ENCODE results near the gene ALPK3.
A peak's percentile ranks its signal among the peaks of the same experiment; 100 is the strongest.

The ALPK3 gene

DNA sequence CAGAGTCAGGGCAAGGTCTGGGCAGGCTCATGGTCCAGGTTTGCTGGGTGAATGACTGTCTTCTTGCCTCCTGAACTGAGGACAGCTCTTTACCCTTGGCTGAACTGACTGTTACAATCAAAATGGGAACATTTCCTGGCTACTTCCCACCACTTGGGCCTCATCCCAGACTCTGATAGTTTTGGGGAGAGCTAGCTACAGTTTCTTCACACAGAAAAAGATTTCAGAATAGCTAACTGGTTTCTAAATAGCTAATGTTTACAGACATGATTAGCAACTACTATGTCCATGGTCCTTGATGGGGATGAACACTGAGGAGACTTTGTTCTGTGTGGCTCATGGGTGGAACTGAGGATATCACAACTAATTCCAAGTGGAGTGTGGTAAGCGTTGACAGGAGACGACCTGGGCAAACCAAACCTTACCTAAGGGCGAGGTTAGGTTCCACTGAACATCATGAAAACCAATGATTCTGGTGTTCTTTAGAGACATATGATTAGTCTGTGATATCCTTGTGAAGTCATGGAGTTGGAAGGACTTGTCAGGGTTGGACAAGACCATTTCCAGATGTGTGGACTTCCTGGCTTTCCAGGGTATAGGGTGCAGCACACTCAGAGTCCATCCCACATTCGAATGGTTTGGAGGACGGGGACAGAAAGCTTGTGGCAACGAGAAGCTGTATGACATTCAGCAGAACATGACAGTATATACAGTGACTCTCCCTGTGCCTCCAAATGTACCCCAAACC, 7.3 kb downstream of the ALPK3 start:
- no peak for DNase-seq

DNA sequence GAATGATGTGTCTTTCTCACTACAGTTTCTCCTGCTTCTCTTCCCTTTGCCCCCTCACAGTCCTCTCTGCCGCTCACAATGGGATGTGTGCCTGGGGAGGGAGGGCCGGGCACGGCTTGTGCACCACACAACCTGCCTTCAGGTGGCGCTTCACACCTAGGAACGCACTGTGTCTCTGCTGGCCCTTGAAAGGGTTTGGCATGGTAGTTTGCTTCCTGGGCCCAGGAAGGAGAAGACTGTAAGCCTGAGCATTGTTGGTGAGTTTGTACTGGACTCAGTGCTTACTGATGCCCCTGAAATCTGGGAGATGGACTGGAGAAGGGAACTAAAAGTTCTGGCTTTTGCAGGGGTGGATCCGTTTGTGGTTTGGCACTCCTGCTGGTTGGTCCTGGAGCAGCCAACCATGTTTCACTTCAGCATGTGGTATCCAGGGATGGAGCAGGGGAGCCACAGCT, 9.2 kb downstream of the ALPK3 start:
- DNase-seq, result no peak

DNA sequence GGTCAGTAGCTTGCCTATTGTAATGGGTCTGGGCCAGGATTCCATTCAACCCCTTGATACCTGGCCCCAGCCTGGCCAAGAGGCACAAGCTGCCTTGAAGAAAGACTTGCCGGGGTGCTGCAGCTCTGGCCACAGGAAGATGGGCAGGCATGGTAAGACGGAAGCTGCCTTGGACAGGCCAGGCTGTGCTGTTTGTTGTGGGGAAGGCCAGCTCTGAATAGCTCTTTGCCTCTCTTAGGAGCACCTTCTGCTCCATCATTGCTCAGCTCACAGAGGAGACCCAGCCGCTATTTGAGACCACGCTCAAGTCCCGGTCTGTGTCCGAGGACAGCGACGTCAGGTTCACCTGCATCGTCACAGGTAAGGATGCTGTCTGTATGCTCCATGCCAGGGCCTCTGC, 10.1 kb downstream of the ALPK3 start:
- no peak for DNase-seq

DNA sequence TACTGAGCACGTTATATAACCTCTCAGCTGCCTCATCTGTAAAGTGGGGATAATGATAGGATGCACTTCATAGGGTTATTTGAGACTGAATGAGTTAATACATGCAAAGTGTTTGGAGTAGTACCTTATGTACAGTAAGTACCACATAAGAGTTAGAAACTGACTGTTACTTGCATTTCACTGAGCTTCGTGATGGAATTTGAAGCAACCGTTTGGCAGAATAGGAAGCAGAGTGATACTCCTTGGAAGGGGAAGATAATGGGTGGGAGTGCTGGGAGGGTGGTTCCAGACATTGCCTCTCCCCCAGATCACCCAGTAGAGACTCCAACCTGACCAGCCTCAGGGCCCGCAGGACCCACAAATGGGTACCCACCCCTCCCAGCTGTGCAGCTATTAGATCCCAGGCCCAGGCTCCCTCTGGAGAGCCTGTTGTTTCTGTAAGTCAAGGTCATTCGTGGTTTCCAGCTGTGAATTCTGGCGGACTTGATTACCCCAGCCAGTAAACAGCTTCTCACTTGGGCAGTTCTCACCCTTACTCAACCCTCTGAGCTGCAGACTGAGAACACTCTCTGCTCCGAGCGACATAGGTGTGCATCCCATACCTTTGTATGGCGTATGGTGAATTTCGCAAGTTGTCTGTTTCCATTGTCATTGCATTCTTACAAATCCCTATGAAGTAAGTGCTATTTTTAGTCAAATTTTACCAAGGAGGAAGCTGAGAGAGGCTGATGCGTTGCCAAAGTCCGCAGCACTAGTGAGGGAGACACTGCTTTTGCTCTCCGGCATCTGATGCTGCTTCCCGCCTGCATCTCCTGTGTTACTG, 11.1 kb downstream of the ALPK3 start:
- no peak for DNase-seq

DNA sequence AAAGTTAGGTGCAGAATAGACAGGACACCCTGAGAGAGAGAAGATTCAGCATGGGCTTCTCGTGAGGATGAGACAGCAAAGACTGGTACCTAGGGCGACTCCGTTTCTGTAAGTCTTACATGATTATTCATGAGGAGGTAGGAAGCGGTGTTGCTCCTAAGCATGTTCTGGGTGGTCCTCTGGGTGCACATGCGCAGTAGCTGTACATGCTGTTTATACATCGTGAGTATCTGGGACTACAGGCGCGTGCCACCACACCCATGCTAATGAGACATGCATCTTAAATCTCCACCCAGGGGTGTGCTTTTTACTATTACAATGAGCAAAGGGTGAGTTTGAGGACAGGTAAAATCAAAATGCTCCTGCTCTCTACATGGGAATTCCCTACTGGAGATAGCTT, 12.3 kb downstream of the ALPK3 start:
- DNase-seq, result no peak

DNA sequence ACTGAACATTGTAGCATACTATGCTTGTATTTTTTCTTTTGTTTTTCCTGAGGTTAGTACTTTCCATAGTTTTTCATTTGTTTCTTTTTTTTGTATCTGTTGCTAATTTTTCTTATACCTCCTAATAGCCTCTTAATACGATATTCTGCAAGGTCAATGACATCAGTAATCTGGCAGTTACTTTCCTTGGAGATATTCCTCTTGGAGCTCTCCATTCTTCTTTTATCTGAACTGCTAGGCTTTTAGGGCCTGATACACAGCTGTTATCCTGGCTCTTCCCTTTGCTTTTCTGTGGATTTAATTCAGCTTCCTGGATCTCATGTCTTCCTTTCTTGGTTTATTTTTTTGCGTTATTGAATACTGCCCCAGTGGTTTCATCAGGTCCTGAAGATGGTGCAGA, 12.9 kb downstream of the ALPK3 start:
- DNase-seq, result no peak

DNA sequence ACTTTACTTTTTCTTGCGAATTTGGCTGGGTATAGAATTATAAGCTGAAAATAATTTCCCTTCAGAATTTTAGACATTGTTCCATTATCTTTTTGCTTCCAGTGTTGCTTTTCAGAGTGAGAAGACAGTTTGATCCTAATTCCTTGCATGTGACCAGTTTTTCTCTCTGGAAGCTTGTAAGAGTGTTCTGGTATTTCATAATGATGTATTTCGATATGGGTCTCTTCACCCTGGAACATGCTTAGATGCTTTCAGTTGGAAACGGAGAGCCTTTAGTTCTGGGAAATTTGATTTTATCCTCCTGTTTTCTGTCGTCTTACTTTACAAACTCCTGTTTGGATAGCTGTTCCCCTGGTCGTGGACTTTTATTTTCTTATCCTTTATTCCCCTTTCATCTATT, 13.9 kb downstream of the ALPK3 start:
- no peak for DNase-seq

DNA sequence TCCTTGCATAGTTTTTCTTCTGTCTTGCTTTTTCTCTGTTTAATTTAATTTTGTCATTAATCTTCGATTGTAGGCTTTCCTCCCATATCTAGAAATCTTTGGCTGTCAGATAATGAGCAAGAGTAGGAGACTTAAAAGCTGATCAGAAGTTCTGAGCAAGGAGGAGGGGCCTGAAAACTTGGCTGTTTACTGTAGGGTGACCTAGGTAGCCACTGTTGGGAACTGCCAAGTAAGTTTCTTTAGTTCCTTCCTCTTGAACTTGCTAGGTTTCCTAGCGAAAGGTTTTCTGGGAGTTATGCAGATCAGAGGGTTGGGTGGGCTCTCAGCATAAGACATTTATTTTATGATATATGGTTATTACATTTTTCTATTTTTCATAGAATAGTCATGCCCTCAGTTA, 14.5 kb downstream of the ALPK3 start:
- no peak for DNase-seq

DNA sequence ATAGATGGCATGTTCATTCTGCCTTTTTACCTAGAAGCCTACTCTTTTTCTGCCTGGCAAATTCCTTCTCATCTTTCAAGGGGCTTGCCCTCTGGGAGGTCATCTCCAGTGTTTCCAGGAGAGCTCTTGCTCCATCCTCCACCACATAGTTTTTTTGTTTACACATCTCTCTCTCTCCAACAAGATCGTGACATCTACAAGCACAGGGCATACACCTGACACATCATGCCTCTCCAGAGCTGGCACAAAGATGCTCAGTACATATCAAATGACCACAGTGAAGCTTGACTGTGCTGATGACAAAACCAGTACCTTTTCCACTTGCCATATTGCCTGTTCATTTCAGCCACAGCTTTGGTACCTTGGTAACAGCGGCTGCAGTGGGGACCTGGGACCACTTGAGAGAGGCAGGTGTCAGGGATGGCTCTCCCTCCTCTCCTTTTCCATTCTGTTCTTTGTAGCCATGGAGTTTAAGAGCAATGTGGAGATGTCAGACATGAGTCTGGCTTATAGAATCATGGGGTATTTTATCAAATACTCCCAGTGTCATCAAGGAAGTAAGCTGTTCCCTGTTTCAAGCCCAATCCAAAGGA, 15.4 kb downstream of the ALPK3 start:
- DNase-seq, result no peak

DNA sequence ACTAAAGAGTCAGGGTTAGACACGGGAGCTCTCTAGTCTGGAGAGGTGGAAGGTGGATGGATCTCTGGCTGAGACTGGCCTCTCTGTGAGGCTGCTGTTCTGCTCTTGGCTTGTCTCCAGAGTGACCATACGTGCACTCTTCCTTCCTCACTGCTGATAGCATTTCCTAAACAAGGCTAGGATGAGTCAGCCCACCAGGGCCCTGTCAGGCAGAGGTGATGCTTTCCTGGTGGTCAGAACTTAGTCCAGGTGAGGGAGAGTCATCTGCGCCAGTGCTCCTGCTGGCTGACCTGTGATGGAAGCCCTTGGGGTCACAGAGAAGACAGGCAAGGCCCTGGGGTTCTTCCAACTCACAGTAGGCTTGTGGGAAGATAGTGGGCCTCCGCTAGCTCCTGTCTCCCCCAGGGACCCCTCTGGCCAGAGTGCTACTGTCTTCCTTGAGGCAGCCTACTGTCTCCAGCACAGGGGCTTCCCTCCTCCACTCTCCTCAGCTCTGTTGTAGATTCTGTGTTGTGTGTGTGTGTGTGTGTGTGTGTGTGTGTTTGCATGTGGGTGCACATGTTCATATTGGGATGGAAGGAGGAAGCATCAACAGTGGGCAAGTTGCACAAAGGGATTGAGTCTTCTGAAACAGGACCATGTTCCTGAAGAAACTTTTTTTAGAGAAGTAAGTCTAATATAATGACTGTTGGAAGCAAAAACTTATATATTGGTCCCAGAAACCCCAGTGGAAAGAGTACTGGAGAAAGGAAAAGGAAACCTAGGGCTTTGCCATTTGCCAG, 16.5 kb downstream of the ALPK3 start:
- DNase-seq, result no peak

DNA sequence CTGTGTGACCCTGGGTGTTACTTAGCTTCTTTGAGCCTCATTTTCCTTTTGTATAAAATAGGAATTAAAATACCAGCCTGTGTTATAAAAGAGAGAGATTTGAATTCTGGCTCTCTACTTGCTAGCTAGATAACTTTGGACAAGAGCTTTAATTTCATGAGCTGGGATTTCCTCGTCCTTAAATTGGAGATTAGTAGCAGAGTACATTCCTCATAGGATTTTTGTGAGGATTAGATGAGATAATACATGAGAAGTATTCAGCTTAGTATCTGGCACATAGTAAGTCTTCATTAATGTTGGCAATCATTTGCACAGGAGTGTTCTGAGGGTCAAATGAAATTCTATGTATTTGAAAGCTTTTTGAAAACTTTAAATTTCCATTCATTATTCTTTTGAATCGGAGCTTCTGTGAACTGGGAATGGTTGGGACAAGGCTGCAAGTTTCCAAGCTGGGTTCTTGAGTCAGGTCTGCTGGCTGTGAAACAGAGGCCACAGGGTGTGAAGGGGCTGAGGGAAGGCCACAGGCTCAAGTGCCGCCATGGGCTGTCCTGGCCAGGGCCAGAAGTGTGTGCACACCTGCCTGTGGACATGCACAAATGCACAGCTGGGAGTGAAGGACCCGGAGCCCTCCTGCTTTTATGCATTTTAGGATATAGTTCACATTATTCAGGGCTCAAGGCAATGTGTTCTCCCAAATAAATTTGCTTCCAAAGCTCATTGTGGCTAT, 17.2 kb downstream of the ALPK3 start:
- DNase-seq, result no peak

DNA sequence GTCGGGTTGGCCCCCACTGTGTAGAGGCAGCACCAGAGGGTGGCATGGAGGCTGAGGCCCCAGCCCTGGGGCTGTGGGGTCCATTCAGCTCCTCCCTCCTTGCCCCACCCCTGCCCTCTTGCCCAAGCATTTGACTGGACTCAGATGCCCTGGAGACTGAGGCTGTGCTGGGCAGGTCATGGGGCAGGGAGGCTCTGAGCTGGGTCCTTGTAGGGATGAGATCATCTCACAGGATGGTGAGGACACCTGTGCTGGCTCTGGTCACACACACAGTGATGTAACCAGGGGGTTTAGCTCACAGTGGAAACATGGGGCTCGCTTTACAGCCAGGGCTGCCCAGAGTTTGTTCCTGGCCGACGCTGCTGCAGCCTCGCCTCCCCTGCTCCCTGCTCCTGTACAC, 17.8 kb downstream of the ALPK3 start:
- DNase-seq, result no peak

DNA sequence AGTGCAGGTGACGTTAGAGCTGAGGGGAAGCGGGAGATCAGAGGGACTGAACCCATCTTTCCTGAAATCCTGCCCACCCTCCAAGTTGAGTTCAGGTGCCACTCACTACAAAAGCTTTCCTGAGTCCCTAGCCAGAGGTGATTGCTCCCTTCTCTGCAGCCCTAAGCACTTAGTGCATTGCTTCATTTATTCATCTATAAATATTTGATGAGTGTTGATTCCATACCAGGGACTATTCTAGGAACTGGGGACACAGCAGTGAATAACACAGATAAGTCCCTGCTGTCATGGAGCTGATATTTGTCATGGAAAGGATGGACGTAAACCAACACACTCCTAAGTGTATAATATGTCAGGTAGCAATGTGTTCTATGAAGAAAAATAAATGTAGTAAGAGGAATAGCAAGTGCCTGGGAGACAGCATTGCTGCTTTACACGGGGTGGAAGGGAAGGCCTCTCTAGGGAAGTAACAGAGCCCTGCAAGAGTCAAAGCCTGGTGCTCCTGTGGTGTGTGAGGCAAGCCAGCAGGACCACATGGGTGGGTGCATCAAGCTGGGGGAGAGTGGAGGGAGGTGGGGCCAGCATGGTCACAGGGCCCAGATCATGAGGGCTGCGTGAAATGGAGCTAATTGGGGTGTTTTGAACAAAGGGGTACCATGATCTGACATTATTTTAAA, 18.6 kb downstream of the ALPK3 start:
- no peak for DNase-seq

DNA sequence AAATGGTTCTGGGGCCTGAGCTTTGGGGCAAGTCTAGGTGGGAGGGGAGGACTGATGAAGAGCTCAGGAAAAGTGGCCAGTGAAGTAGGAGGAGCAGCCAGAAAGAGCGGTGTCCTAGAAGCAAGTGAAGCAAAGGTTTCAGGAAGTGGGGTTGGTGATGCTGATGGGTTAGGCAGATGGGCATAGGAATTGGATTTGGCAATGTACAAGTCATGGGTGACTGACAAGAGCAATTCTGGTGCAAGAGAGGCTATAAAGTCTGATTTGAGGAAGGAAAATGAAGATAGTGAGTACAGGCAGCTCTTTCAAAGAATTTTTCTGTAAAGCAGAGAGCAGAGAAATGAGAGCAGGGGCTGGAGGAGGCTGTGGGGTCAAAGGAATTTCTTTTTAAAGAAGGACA, 19.7 kb downstream of the ALPK3 start:
- no peak for DNase-seq

DNA sequence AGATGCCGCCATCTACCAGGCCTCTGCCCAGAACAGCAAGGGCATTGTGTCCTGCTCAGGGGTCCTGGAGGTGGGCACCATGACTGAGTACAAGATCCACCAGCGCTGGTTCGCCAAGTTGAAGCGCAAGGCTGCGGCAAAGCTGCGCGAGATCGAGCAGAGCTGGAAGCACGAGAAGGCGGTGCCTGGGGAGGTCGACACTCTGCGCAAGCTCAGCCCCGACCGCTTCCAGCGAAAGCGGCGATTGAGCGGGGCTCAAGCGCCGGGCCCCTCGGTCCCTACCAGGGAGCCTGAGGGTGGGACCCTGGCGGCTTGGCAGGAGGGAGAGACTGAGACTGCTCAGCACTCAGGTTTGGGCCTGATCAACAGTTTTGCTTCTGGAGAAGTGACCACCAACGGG, 22.6 kb downstream of the ALPK3 start:
- DNase-seq, result no peak

DNA sequence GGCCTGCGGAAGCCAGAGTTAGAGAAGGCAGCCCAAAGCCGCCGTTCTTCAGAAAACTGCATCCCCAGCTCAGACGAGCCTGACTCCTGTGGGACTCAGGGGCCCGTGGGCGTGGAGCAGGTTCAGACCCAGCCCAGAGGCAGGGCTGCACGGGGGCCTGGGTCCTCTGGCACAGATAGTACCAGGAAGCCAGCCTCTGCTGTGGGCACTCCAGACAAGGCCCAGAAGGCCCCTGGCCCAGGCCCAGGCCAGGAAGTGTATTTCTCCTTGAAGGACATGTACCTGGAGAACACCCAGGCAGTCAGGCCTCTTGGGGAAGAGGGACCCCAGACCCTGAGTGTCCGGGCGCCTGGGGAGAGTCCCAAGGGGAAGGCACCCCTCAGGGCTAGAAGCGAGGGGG, 23.1 kb downstream of the ALPK3 start:
- DNase-seq, result no peak

DNA sequence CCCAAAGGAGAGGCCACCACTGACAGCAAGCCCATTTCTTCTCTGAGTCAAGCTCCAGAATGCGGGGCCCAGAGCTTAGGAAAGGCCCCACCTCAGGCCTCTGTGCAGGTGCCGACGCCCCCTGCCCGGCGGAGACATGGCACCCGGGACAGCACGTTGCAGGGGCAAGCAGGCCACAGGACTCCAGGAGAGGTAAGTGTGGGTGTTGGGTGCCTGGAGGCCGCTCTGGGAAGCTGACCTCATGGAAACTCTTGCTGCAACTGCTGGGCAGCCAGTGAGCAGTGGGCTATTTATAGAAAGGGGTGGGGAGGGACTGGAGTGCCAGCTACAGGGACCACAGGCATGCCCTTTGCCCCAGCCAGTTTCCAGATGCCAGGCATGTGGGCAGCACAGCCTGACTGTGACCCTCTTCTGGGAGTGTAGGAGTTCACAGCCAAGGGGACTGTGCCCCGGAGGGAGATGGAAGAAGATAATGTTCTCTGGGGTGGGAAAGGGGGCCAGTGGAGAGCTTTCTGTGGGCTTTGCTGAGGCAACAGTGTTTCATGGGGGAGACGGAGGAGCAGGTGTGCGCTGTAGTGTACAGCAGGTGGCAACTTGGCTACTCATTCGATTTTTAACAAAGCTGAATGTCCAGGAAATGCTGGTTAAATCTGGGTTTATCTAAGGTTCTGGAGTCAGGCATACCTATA, 23.7 kb downstream of the ALPK3 start:
- no peak for DNase-seq

DNA sequence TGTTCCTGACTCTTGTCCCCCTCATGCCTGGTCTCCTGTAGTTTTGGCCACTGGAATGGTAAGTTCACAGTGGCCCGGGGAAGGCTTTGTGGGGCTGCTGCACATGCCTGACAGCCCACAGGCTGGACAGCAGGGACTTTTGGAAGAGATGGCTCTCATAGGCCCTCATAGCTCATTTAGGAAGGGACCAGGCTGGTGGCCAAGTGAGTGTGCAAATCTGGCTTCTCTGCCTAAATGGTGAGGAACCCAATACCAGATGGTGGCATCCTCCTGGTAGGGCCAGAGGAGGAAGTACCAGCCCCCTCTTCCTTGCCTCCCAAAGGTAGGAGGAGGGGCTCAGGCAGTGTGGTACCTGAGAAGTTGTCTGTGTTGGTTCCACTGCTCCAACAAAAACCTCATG, 25.6 kb downstream of the ALPK3 start:
- DNase-seq, result no peak

DNA sequence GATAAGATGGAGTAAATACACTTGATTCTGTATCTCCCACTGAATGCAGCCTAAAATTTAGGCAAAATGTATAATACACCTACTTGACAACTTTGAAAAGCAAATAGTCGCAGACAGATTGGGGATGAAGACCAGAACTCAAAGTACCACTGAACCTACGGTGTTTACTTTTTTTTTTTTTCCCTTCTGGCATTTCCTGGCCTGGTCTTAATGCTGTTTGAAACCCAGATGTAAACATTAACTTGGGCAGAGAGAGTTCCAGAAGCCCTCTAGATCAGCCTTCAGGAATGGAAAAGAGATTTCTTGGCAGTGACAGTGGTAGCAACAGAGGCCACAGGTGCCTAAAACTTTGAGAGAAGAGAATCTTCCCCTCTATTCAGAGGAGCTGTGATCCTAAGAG, 27.8 kb downstream of the ALPK3 start:
- no peak for DNase-seq

DNA sequence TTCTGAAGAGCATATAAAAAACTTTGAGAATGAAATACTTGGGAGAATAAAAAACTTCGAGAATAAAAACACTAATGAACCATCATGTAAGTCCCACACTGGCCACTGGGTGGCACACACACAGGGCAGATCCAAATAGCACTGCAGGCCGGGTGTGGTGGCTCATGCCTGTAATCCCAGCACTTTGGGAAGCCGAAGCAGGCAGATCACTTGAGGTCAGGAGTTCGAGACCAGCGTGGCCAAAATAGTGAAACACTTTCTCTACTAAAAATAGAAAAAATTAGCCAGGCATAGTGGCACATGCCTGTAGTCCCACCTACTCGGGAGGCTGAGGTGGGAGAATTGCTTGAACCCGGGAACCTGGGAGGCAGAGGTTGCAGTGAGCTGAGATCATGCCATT, 28.5 kb downstream of the ALPK3 start:
- peak; percentile 57 for DNase-seq

DNA sequence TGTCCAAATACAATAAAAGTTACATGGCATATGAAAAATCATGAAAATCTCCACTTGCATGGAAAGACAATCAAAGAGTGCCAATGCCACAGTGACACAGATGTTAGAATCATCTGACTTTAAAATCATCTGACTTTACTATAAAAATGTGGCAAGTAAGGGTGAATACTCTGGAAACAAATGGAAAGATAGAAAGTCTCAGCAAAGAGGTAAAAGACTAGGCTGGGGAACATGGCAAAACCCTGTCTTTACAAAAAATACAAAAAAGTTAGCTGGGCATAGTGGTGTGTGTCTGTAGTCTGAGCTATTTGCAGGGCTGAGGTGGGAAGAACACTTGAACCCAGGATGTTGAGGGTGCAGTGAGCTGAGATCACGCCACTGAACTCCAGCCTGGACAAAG, 29.1 kb downstream of the ALPK3 start:
- no peak for DNase-seq
